ENCODE data around the gene TARDBP. TPM values are rescaled to one million over a fixed set of nuclear protein-coding genes. Genes with fewer than 3 reads are reported as not detected.

TARDBP gene
- polyA plus RNA-seq: 200 TPM
- long read RNA-seq, donor 1, full-length matches to known transcripts: 33 of 33 reads
- long read RNA-seq, donor 1, partial matches to known transcripts: 0 of 33 reads
- long read RNA-seq, donor 1, other reads (novel, unspliced or antisense): 0 of 33 reads
- long read RNA-seq, donor 2, full-length matches to known transcripts: 44 of 49 reads
- long read RNA-seq, donor 2, partial matches to known transcripts: 5 of 49 reads
- long read RNA-seq, donor 2, other reads (novel, unspliced or antisense): 0 of 49 reads
- long read RNA-seq, donor 3: 0 reads
- long read RNA-seq, donor 4, full-length matches to known transcripts: 5 of 5 reads
- long read RNA-seq, donor 4, partial matches to known transcripts: 0 of 5 reads
- long read RNA-seq, donor 4, other reads (novel, unspliced or antisense): 0 of 5 reads
- long read RNA-seq, donor 5, full-length matches to known transcripts: 28 of 28 reads
- long read RNA-seq, donor 5, partial matches to known transcripts: 0 of 28 reads
- long read RNA-seq, donor 5, other reads (novel, unspliced or antisense): 0 of 28 reads
- long read RNA-seq, donor 6, full-length matches to known transcripts: 41 of 48 reads
- long read RNA-seq, donor 6, partial matches to known transcripts: 7 of 48 reads
- long read RNA-seq, donor 6, other reads (novel, unspliced or antisense): 0 of 48 reads
- long read RNA-seq, donor 7, full-length matches to known transcripts: 16 of 16 reads
- long read RNA-seq, donor 7, partial matches to known transcripts: 0 of 16 reads
- long read RNA-seq, donor 7, other reads (novel, unspliced or antisense): 0 of 16 reads
- long read RNA-seq, donor 8, full-length matches to known transcripts: 57 of 74 reads
- long read RNA-seq, donor 8, partial matches to known transcripts: 17 of 74 reads
- long read RNA-seq, donor 8, other reads (novel, unspliced or antisense): 0 of 74 reads
- long read RNA-seq, donor 9, full-length matches to known transcripts: 45 of 75 reads
- long read RNA-seq, donor 9, partial matches to known transcripts: 30 of 75 reads
- long read RNA-seq, donor 9, other reads (novel, unspliced or antisense): 0 of 75 reads
- long read RNA-seq, donor 10, full-length matches to known transcripts: 41 of 41 reads
- long read RNA-seq, donor 10, partial matches to known transcripts: 0 of 41 reads
- long read RNA-seq, donor 10, other reads (novel, unspliced or antisense): 0 of 41 reads
- long read RNA-seq, donor 11, full-length matches to known transcripts: 35 of 35 reads
- long read RNA-seq, donor 11, partial matches to known transcripts: 0 of 35 reads
- long read RNA-seq, donor 11, other reads (novel, unspliced or antisense): 0 of 35 reads

DNA sequence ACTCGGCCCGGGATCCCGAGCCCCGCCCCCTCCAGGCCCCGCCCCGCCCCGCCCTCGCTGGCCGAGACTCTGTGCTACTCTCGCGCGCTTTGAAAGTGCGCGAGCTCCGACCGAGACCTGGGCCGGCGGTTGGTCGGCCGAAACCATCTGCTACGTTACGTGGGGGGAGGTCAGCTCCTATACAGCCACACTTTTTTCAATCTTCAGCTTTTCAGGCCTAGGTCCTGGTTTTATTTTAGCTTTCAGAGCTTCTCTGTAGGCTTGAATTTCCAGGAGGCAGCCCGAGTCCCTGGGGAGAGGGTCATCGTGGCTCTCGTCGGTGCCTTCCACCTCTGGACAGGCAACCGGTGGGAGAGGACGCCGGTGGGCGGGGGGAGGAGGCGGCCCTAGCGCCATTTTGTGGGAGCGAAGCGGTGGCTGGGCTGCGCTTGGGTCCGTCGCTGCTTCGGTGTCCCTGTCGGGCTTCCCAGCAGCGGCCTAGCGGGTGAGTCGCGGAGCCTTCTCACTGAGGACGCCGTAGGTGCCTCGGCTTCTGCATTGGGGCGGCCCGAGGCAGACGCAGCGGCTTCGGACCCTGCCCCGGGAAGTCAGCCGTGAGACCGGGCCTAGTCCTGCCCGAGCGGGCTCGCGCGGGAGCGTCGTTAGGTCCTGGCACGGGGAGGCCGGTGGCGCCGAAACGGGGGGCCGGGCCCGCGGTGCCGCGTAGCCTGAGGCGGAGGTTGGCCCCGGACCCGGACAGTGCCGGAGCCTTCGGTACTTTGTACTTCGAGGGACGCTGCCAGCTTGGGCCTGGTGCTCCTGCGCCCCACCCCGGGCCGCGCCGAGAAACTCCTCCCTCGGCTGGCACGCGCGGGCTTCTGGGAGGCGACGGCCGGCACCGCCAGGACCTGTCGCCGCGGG is at the start of gene TARDBP:
Gene TARDBP (plus strand): TSS at position 395 of the 900 bp plus-strand sequence. CDS start 1,074 bp downstream, outside the sequence.
- Histone ChIP-seq H3K4me3 (ENCODE audit: low read length) (peak within 1 kb of the TSS; percentile 89), H3K36me3 (ENCODE audit: control insufficient read depth, insufficient read depth, low read length) (peaks cover 34% of the 10 kb centered on the region), H3K9me3 (ENCODE audit: control insufficient read depth, low read depth, low read length) (no peaks in the 10 kb centered on the region), H3K27me3 (ENCODE audit: control insufficient read depth, insufficient read depth, low read length) (no peaks in the 10 kb centered on the region), H3K4me1 (ENCODE audit: control insufficient read depth, insufficient read depth, low read length) (peaks cover 13% of the 10 kb centered on the region), H3K27ac (ENCODE audit: low read length) (peak within 1 kb of the TSS; percentile 91)
- WGBS (ENCODE audit: insufficient coverage, low lambda C conversion rate): no CpG with 5 or more reads among the region's 94 CpGs
- peak; percentile 87 to 96 for DNase-seq

- Histone ChIP-seq H3K27ac (ENCODE audit: low read length) (no peak overlapping the region), H3K36me3 (ENCODE audit: control insufficient read depth, insufficient read depth, low read length) (no peaks in the 10 kb centered on the region), H3K4me3 (ENCODE audit: low read length) (no peak overlapping the region), H3K9me3 (ENCODE audit: control insufficient read depth, low read depth, low read length) (no peaks in the 10 kb centered on the region), H3K27me3 (ENCODE audit: control insufficient read depth, insufficient read depth, low read length) (peaks cover 4% of the 10 kb centered on the region), H3K4me1 (ENCODE audit: control insufficient read depth, insufficient read depth, low read length) (peaks cover 5% of the 10 kb centered on the region)
- no CpG with 5 or more reads among the region's 10 CpGs for WGBS (ENCODE audit: insufficient coverage, low lambda C conversion rate)
- no peak for DNase-seq
Measured at GRCh38 chr1:10965546-10966226, 46.8 kb upstream of the TARDBP start.

- Histone ChIP-seq H3K27ac (ENCODE audit: low read length) (no peak overlapping the region), H3K4me1 (ENCODE audit: control insufficient read depth, insufficient read depth, low read length) (peaks cover 2% of the 10 kb centered on the region), H3K27me3 (ENCODE audit: control insufficient read depth, insufficient read depth, low read length) (peaks cover 4% of the 10 kb centered on the region), H3K4me3 (ENCODE audit: low read length) (no peak overlapping the region), H3K36me3 (ENCODE audit: control insufficient read depth, insufficient read depth, low read length) (no peaks in the 10 kb centered on the region), H3K9me3 (ENCODE audit: control insufficient read depth, low read depth, low read length) (no peaks in the 10 kb centered on the region)
- DNase-seq: no peak
- 90% methylated on average over 2 of the region's 3 CpGs for WGBS (ENCODE audit: insufficient coverage, low lambda C conversion rate)
Measured at GRCh38 chr1:10967090-10967489, 45.4 kb upstream of the TARDBP start.

DNA sequence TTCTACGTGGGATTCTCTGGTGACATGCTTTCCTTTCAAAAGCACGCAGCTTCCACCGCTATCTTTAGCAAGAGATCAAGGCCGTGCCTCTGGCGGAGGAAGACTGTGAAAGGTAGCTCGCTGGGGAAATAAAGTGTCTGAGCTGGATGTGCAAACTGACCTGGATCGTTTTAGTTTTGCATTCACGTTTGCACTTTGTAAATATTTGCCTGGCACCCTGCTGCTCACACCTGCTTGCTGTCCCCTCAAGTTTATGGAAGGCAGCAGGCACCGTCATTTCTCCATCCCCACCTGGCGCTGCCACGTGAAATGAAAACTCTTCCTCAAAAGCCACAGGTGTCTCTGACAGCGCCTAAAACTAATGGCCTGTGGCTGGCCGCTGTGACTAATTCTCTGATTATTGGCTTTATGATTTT is 44.0 kb upstream of the TARDBP start:
- Histone ChIP-seq H3K9me3 (ENCODE audit: control insufficient read depth, low read depth, low read length) (no peaks in the 10 kb centered on the region), H3K36me3 (ENCODE audit: control insufficient read depth, insufficient read depth, low read length) (no peaks in the 10 kb centered on the region), H3K27me3 (ENCODE audit: control insufficient read depth, insufficient read depth, low read length) (peaks cover 4% of the 10 kb centered on the region), H3K4me1 (ENCODE audit: control insufficient read depth, insufficient read depth, low read length) (peaks cover 2% of the 10 kb centered on the region), H3K4me3 (ENCODE audit: low read length) (no peak overlapping the region), H3K27ac (ENCODE audit: low read length) (no peak overlapping the region)
- WGBS (ENCODE audit: insufficient coverage, low lambda C conversion rate): no CpG with 5 or more reads among the region's 13 CpGs
- no peak for DNase-seq

DNA sequence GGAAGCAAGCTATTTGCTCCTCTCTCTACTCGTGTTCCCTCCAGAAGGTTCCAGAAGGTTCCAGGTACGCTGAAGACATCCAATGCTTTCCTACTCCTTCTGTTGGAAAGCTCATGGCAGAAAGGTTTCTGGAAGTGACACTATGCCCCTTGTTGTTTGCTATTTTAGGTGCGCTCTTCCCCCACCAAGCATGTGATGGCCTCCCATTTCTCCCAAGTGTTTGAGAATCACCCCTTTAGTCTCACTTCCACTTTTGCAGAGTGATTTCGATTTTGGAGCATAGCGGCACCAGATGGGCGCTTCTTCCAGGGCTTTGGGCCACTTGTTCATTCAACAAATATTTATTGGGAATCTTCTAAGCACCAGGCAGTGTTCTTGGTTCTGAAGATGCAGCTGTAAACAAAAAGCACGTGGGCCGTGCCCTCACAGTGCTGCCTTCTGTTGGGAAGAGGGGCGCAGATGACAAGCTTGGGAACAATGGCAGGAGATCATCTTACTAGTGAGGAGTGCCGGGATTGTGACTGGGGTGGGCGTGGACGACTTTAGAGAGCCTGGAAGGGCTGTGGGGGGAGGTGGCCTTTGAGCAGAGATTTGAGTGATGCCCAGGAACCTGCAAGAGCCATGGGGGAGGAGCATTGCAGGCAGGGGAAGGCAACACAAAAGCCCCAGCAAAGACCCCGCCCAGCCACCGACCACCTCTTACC is 43.0 kb upstream of the TARDBP start:
- 100% methylated on average over 1 of the region's 14 CpGs for WGBS (ENCODE audit: insufficient coverage, low lambda C conversion rate)
- Histone ChIP-seq H3K36me3 (ENCODE audit: control insufficient read depth, insufficient read depth, low read length) (no peaks in the 10 kb centered on the region), H3K4me1 (ENCODE audit: control insufficient read depth, insufficient read depth, low read length) (peaks cover 2% of the 10 kb centered on the region), H3K9me3 (ENCODE audit: control insufficient read depth, low read depth, low read length) (no peaks in the 10 kb centered on the region), H3K27ac (ENCODE audit: low read length) (no peak overlapping the region), H3K27me3 (ENCODE audit: control insufficient read depth, insufficient read depth, low read length) (peaks cover 4% of the 10 kb centered on the region), H3K4me3 (ENCODE audit: low read length) (no peak overlapping the region)
- DNase-seq: no peak

DNA sequence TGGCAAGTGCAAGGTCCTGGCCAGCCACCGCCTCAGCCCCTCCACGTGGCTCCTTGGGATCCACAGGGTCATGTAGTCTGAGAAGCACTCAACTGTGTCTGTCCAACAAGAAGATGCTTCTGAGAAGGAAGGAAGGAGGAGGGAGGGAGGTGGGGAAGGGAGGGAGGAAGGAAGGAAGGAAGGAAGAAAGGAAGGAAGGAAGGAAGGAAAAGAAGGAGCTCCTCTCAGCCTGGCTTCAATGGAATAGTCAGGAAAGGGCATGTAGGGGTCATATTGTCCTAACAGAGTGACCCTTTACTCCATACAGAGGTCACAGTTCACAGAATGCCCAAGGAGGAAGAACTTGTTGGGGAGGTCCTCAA is 42.5 kb upstream of the TARDBP start:
- Histone ChIP-seq H3K4me1 (ENCODE audit: control insufficient read depth, insufficient read depth, low read length) (peaks cover 2% of the 10 kb centered on the region), H3K27ac (ENCODE audit: low read length) (no peak overlapping the region), H3K9me3 (ENCODE audit: control insufficient read depth, low read depth, low read length) (no peaks in the 10 kb centered on the region), H3K27me3 (ENCODE audit: control insufficient read depth, insufficient read depth, low read length) (peaks cover 4% of the 10 kb centered on the region), H3K4me3 (ENCODE audit: low read length) (no peak overlapping the region), H3K36me3 (ENCODE audit: control insufficient read depth, insufficient read depth, low read length) (no peaks in the 10 kb centered on the region)
- DNase-seq: no peak
- WGBS (ENCODE audit: insufficient coverage, low lambda C conversion rate): no CpG with 5 or more reads among the region's 2 CpGs

- no peak for DNase-seq
- no peak overlapping the region for H3K27ac ChIP-seq (ENCODE audit: low read length)
- WGBS (ENCODE audit: insufficient coverage, low lambda C conversion rate): no CpG with 5 or more reads among the region's 10 CpGs
Measured at GRCh38 chr1:10973552-10973951, 38.9 kb upstream of the TARDBP start.

DNA sequence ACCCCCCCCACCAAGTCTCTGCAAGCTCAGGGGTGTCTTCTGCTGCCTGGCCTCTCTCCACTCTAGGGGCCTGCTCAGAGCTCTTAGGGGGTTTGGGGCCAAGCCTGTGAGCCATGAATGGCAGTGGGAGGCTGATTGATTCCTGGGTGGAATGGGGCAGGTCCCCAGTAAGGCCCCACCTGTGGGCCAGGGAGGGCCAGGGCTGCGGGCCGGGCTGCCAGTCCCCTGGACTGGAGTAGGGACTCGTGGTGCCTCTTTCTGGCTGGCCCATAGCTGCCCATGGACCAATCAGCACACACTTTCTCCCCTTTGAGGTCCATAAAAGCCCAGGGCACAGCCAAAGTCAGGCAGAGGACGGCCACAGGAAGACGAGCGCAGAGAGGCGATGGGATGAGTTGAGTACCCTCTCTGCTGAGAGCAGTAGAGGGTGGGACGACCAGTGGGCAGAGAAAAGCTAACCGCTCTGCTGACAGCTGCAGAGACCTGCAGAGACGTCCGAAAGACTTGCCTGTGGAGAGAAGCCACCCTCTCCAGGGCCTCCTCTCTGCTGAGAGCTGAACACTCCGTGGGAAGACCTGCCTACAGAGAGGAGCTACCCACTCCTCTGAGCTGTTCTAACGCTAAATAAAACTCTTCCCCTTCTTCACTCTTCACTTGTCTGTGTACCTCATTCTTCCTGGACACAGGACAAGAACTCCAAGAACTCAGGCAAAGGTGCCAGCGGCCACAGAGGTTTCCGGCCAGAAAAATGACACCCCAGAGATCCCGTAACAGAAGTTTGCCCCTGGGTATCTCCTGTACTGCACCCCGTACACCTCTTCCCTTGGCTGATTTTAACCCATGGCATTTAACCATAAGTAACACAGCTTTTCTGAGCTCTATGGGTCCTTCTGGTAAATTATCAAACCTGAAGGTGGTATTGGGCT is 38.2 kb upstream of the TARDBP start:
- Histone ChIP-seq H3K27ac (ENCODE audit: low read length) (no peak overlapping the region), H3K4me1 (ENCODE audit: control insufficient read depth, insufficient read depth, low read length) (peaks cover 2% of the 10 kb centered on the region), H3K9me3 (ENCODE audit: control insufficient read depth, low read depth, low read length) (no peaks in the 10 kb centered on the region), H3K4me3 (ENCODE audit: low read length) (no peak overlapping the region), H3K36me3 (ENCODE audit: control insufficient read depth, insufficient read depth, low read length) (no peaks in the 10 kb centered on the region), H3K27me3 (ENCODE audit: control insufficient read depth, insufficient read depth, low read length) (peaks cover 8% of the 10 kb centered on the region)
- no CpG with 5 or more reads among the region's 17 CpGs for WGBS (ENCODE audit: insufficient coverage, low lambda C conversion rate)
- DNase-seq: no peak

More at GRCh38 chr1:10973552-10973951, 38.9 kb upstream of the TARDBP start:
- H3K36me3 ChIP-seq (ENCODE audit: control insufficient read depth, insufficient read depth, low read length): no peaks in the 10 kb centered on the region
- no peak overlapping the region for H3K4me3 ChIP-seq (ENCODE audit: low read length)
- peaks cover 2% of the 10 kb centered on the region for H3K4me1 ChIP-seq (ENCODE audit: control insufficient read depth, insufficient read depth, low read length)
- peaks cover 6% of the 10 kb centered on the region for H3K27me3 ChIP-seq (ENCODE audit: control insufficient read depth, insufficient read depth, low read length)
- no peaks in the 10 kb centered on the region for H3K9me3 ChIP-seq (ENCODE audit: control insufficient read depth, low read depth, low read length)

Data from large intestine (tissue), 12 donors.